GM19372 (cell line): ENCODE measurements around the gene SLC25A1.
"Not testable (repeated sequence)": the region's sequence is repeated elsewhere in the genome, so short reads cannot be mapped to it uniquely, and the experiment has no call there.

Experiments
- ATAC-seq: cut with Tn5 transposase; IDR thresholded peaks from one replicate; pipeline ENCODE4 v1.9.1; 2021; ENCODE audit warnings: mild to moderate bottlenecking, low read depth, moderate library complexity; ENCODE audit not compliant: unreplicated experiment

The SLC25A1 gene

GRCh38 chr22:19169002-19169946, 9.3 kb downstream of the SLC25A1 start:
- ATAC-seq: no peak

- ATAC-seq: no peak
Observed at GRCh38 chr22:19168088-19168890, 10.2 kb downstream of the SLC25A1 start.

- ATAC-seq: no peak
Observed at GRCh38 chr22:19167106-19167869, 11.2 kb downstream of the SLC25A1 start.

- ATAC-seq: no peak
Observed at GRCh38 chr22:19166421-19166820, 12.1 kb downstream of the SLC25A1 start.

GRCh38 chr22:19164425-19164824, 14.1 kb downstream of the SLC25A1 start:
- no peak for ATAC-seq

- not testable (repeated sequence) for ATAC-seq
Observed at GRCh38 chr22:19158649-19159048, 19.9 kb downstream of the SLC25A1 start.

GRCh38 chr22:19156109-19156508, 22.4 kb downstream of the SLC25A1 start:
- not testable (repeated sequence) for ATAC-seq

- ATAC-seq: no peak
Observed at GRCh38 chr22:19152942-19153883, 25.3 kb downstream of the SLC25A1 start.

- no peak for ATAC-seq
Observed at GRCh38 chr22:19151329-19152191, 27.0 kb downstream of the SLC25A1 start.

GRCh38 chr22:19150482-19151328, 27.8 kb downstream of the SLC25A1 start:
- no peak for ATAC-seq

GRCh38 chr22:19149991-19150390, 28.5 kb downstream of the SLC25A1 start, which contains the start of gene GSC2:
Gene GSC2 (minus strand): TSS chr22:19150292. CDS start chr22:19150283, 9 bp downstream.
- ATAC-seq: no peak

- no peak for ATAC-seq
Observed at GRCh38 chr22:19149047-19149883, 29.3 kb downstream of the SLC25A1 start.

- no peak for ATAC-seq
Observed at GRCh38 chr22:19148417-19149046, 30.0 kb downstream of the SLC25A1 start.

GRCh38 chr22:19147195-19147780, 31.2 kb downstream of the SLC25A1 start:
- no peak for ATAC-seq

GRCh38 chr22:19146215-19146968, 32.1 kb downstream of the SLC25A1 start:
- no peak for ATAC-seq
